HepG2 (cell line): Measurements from ENCODE around the gene PEPD. TPM values are rescaled to one million over a fixed set of nuclear protein-coding genes. Genes with fewer than 3 reads are reported as not detected.

Source experiments
- ARNT ChIP-seq: fragments of 450-650 bp; IDR thresholded peaks from 2 replicates; pipeline ENCODE4 v1.6.1; 2017
- BRCA1 ChIP-seq: sonication (generic); formaldehyde crosslinking; IDR thresholded peaks from 2 replicates; pipeline ENCODE4 v1.4.0; 2020; ENCODE audit warnings: missing genetic modification reagents
- CENPBD1 ChIP-seq: sonication (generic); formaldehyde crosslinking; IDR thresholded peaks from 2 replicates; pipeline ENCODE4 v1.8.0; 2022; ENCODE audit warnings: missing genetic modification reagents, low read depth, mild to moderate bottlenecking, borderline replicate concordance
- ETV6 ChIP-seq: sonication (generic); formaldehyde crosslinking; conservative IDR thresholded peaks from 2 replicates; pipeline ENCODE4 v1.4.0; 2020; ENCODE audit warnings: missing genetic modification reagents
- JDP2 ChIP-seq: sonication (generic); formaldehyde crosslinking; IDR thresholded peaks from 2 replicates; pipeline ENCODE4 v1.8.1; 2022; ENCODE audit warnings: missing genetic modification reagents, borderline replicate concordance
- JUND ChIP-seq: sonication (generic); formaldehyde crosslinking; IDR thresholded peaks from 2 replicates; pipeline ENCODE4 v1.8.0; 2022; ENCODE audit warnings: mild to moderate bottlenecking, missing genetic modification reagents
- KDM5B ChIP-seq: sonication (generic); formaldehyde crosslinking; IDR thresholded peaks from 2 replicates; pipeline ENCODE4 v1.4.0; 2020; ENCODE audit warnings: missing genetic modification reagents, mild to moderate bottlenecking, borderline replicate concordance
- KLF13 ChIP-seq: sonication (generic); formaldehyde crosslinking; IDR thresholded peaks from 2 replicates; pipeline ENCODE4 v1.4.0; 2020; ENCODE audit warnings: mild to moderate bottlenecking, missing genetic modification reagents
- NCOA1 ChIP-seq: sonication (generic); formaldehyde crosslinking; IDR thresholded peaks from 2 replicates; pipeline ENCODE4 v1.9.0; 2021; ENCODE audit warnings: missing genetic modification reagents
- PRPF4 ChIP-seq: fragments of 200-400 bp; formaldehyde crosslinking; IDR thresholded peaks from 2 replicates; pipeline ENCODE4 v1.6.1; 2016; ENCODE audit warnings: low read length, low read depth; ENCODE audit not compliant: poor library complexity, severe bottlenecking
- REPIN1 ChIP-seq: sonication (generic); formaldehyde crosslinking; IDR thresholded peaks from 2 replicates; pipeline ENCODE4 v1.8.0; 2022; ENCODE audit warnings: missing genetic modification reagents, low read depth, mild to moderate bottlenecking, borderline replicate concordance
- SOX5 ChIP-seq: IDR thresholded peaks from 2 replicates; pipeline ENCODE4 v1.6.1; 2016; ENCODE audit warnings: borderline replicate concordance
- ZBTB20 ChIP-seq: sonication (generic); formaldehyde crosslinking; IDR thresholded peaks from 2 replicates; pipeline ENCODE4 v1.8.1; 2023; ENCODE audit warnings: missing genetic modification reagents, low read depth, mild to moderate bottlenecking, borderline replicate concordance
- ZBTB44 ChIP-seq: sonication (generic); formaldehyde crosslinking; IDR thresholded peaks from 2 replicates; pipeline ENCODE4 v1.4.0; 2020; ENCODE audit warnings: missing genetic modification reagents
- ZC3H4 ChIP-seq: sonication (generic); formaldehyde crosslinking; IDR thresholded peaks from 2 replicates; pipeline ENCODE4 v1.4.0; 2020; ENCODE audit warnings: missing genetic modification reagents, borderline replicate concordance
- ZNF264 ChIP-seq: sonication (generic); formaldehyde crosslinking; IDR thresholded peaks from 2 replicates; pipeline ENCODE4 v1.4.0; 2020; ENCODE audit warnings: missing genetic modification reagents
- ZNF530 ChIP-seq: sonication (generic); formaldehyde crosslinking; IDR thresholded peaks from 2 replicates; pipeline ENCODE4 v1.5.0; 2020; ENCODE audit warnings: low read depth, mild to moderate bottlenecking, missing genetic modification reagents
- ZNF572 ChIP-seq: sonication (generic); formaldehyde crosslinking; IDR thresholded peaks from 2 replicates; pipeline ENCODE4 v1.5.1; 2020; ENCODE audit warnings: mild to moderate bottlenecking, missing genetic modification reagents
- ZNF660 ChIP-seq: sonication (generic); formaldehyde crosslinking; IDR thresholded peaks from 2 replicates; pipeline ENCODE4 v1.5.1; 2020; ENCODE audit warnings: mild to moderate bottlenecking, low read depth, missing genetic modification reagents, borderline replicate concordance
- ZNF891 ChIP-seq: sonication (generic); formaldehyde crosslinking; IDR thresholded peaks from 2 replicates; pipeline ENCODE4 v1.5.0; 2020; ENCODE audit warnings: mild to moderate bottlenecking, missing genetic modification reagents
- polyA plus RNA-seq, 8 experiments: library from polyadenylated mRNA; depleted of rRNA in 3 of 8; stranded (reverse) in 7 of 8; unstranded in 1 of 8; fragments of >200 nt; fragmentation: Illumina TruSeq in 4 of 8; extraction: Trizol in 4 of 8; gene quantifications; 2 replicates each; pipeline versions ENCODE4 v1.2.1 to v1.2.3, GENCODE V29; 2011 to 2016; ENCODE audit warnings: low read depth in 4 of 8, missing spikeins in 1 of 8, mixed read lengths in 1 of 8; ENCODE audit not compliant: insufficient read depth in 1 of 8
- total RNA-seq, 5 experiments: library from RNA; depleted of rRNA; stranded (reverse); fragments of >200 nt; fragmentation: Illumina TruSeq; extraction: Trizol; gene quantifications; 2 replicates each; pipeline ENCODE4 v1.2.3, GENCODE V29; 2016; ENCODE audit warnings: low read depth in 1 of 5
- TF ChIP-seq, protein P1 (sequence below): sonication (generic); formaldehyde crosslinking; IDR thresholded peaks from 2 replicates; pipeline ENCODE4 v1.5.0; 2020; ENCODE audit warnings: missing genetic modification reagents
- TF ChIP-seq, protein P2 (sequence below): sonication (generic); formaldehyde crosslinking; conservative IDR thresholded peaks from 2 replicates; pipeline ENCODE4 v1.4.0; 2020; ENCODE audit warnings: missing genetic modification reagents
- TF ChIP-seq, protein P3 (sequence below): IDR thresholded peaks from 2 replicates; pipeline ENCODE4 v1.6.1; 2016

PEPD gene
- total and polyA plus RNA-seq, 2 of the 13 experiments (the other 11 are each of a cell fraction or from before 2014, with no cell fraction given) = 60.7 to 75.1 TPM

DNA sequence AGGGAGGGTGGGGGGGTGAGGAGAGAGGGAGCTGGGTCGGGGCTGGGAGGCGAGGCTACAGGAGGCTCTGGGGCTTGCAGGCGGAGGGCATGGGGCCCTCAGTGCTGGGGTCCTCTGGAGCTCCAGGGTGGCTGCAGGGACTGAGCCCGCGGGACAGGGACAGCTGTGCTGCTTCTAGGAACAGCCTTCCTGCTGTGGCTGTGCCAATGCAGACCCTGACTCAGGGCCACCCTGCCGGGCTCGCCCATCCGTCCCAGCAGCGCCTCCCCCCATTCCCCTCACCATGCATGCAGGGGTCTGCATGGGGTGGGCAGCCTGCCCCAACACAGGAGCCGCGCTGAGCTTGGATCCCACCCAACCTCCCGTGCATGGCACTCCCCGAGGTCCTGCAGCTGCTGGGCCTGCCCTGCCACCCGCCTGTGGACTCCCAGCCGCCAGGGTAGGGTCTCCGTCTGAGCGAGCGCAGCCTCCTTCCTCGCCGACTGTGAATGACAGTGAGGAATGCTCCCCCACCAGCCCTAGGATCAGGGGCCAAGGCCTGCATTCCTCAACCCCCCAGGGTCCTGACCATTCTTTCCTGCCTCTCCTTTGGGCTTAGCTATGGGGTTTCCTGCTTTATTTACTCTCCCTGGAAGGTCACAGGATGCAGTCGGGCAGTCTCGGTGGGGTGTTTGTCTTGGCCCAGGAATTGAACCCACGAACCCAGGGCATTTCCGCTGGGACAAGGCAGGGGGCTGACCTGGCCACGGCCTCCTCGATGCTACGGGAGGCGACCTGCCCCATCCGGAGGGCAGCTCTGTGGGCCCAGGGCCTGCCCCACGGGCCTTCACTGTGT, 124.7 kb downstream of the PEPD start (continued):
- TF ChIP-seq ZNF530 (CRISPR knock-in tag) (no peak), JDP2 (CRISPR knock-in tag) (no peak), ZNF264 (peak; percentile 88; the same call in 1 of the 2 replicates), NCOA1 (CRISPR knock-in tag) (peak; percentile 94), BRCA1 (CRISPR knock-in tag) (0 out of 2 replicates have a peak, but pooled peaks have one; percentile 40), KLF13 (CRISPR knock-in tag) (no peak), KDM5B (CRISPR knock-in tag) (0 out of 2 replicates have a peak, but pooled peaks have one; percentile 49), JUND (CRISPR knock-in tag) (peak; percentile 87), ETV6 (no peak; the same call in 1 of the 2 replicates), REPIN1 (CRISPR knock-in tag) (peak; percentile 77), ZNF572 (no peak), ZBTB20 (CRISPR knock-in tag) (peak; percentile 91; the same call in 1 of the 2 replicates), PRPF4 (no peak), ZNF660 (CRISPR knock-in tag) (no peak), ZBTB44 (CRISPR knock-in tag) (no peak), SOX5 (CRISPR knock-in tag) (peak; percentile 88), ZC3H4 (CRISPR knock-in tag) (no peak), CENPBD1 (CRISPR knock-in tag) (no peak), ZNF891 (peak; percentile 47; the same call in 1 of the 2 replicates), ARNT (no peak)
- TF ChIP-seq, protein P1, sequence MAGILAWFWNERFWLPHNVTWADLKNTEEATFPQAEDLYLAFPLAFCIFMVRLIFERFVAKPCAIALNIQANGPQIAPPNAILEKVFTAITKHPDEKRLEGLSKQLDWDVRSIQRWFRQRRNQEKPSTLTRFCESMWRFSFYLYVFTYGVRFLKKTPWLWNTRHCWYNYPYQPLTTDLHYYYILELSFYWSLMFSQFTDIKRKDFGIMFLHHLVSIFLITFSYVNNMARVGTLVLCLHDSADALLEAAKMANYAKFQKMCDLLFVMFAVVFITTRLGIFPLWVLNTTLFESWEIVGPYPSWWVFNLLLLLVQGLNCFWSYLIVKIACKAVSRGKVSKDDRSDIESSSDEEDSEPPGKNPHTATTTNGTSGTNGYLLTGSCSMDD (CRISPR knock-in tag) = no peak
- TF ChIP-seq, protein P2, sequence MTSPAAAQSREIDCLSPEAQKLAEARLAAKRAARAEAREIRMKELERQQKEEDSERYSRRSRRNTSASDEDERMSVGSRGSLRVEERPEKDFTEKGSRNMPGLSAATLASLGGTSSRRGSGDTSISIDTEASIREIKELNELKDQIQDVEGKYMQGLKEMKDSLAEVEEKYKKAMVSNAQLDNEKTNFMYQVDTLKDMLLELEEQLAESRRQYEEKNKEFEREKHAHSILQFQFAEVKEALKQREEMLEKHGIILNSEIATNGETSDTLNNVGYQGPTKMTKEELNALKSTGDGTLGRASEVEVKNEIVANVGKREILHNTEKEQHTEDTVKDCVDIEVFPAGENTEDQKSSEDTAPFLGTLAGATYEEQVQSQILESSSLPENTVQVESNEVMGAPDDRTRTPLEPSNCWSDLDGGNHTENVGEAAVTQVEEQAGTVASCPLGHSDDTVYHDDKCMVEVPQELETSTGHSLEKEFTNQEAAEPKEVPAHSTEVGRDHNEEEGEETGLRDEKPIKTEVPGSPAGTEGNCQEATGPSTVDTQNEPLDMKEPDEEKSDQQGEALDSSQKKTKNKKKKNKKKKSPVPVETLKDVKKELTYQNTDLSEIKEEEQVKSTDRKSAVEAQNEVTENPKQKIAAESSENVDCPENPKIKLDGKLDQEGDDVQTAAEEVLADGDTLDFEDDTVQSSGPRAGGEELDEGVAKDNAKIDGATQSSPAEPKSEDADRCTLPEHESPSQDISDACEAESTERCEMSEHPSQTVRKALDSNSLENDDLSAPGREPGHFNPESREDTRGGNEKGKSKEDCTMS (CRISPR knock-in tag) = no peak
- TF ChIP-seq, protein P3, sequence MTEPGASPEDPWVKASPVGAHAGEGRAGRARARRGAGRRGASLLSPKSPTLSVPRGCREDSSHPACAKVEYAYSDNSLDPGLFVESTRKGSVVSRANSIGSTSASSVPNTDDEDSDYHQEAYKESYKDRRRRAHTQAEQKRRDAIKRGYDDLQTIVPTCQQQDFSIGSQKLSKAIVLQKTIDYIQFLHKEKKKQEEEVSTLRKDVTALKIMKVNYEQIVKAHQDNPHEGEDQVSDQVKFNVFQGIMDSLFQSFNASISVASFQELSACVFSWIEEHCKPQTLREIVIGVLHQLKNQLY (CRISPR knock-in tag) = peak; percentile 90
